Hepatocyte (in vitro differentiated cells): Measurements from ENCODE around the gene F13A1. TPM values are rescaled to one million over a fixed set of nuclear protein-coding genes. Genes with fewer than 3 reads are reported as not detected.

Experiments
- DNase-seq: peaks from one replicate; pipeline ENCODE4 v3.0.0-alpha.2; 2016; ENCODE audit warnings: low spot score
- H2AFZ ChIP-seq: fragments of 200-600 bp; sonication (generic); 2 replicates; pipeline ENCODE4 v1.6.0; 2016; ENCODE audit warnings: antibody characterized with exemption, mild to moderate bottlenecking
- H3K27ac ChIP-seq: fragments of 200-600 bp; sonication (generic); 2 replicates; pipeline ENCODE4 v1.5.1; 2016; ENCODE audit warnings: mild to moderate bottlenecking
- H3K27me3 ChIP-seq: fragments of 200-600 bp; sonication (generic); 2 replicates; pipeline ENCODE4 v1.6.1; 2016
- H3K36me3 ChIP-seq: fragments of 200-600 bp; sonication (generic); replicated peaks from 2 replicates; pipeline ENCODE4 v1.5.1; 2016; ENCODE audit warnings: low read depth; ENCODE audit not compliant: insufficient read depth
- H3K4me1 ChIP-seq: fragments of 200-600 bp; sonication (generic); 2 replicates; pipeline ENCODE4 v1.5.1; 2016; ENCODE audit warnings: mild to moderate bottlenecking, moderate library complexity; ENCODE audit not compliant: insufficient read depth
- H3K4me2 ChIP-seq: fragments of 200-600 bp; sonication (generic); 2 replicates; pipeline ENCODE4 v1.6.0; 2016
- H3K4me3 ChIP-seq: fragments of 200-600 bp; sonication (generic); 2 replicates; pipeline ENCODE4 v1.5.1; 2016; ENCODE audit warnings: mild to moderate bottlenecking
- H3K79me2 ChIP-seq: fragments of 200-600 bp; sonication (generic); 2 replicates; pipeline ENCODE4 v1.6.0; 2017; ENCODE audit warnings: mild to moderate bottlenecking
- H3K9me2 ChIP-seq: fragments of 200-600 bp; sonication (generic); replicated peaks from 2 replicates; pipeline ENCODE4 v1.6.0; 2017; ENCODE audit warnings: mild to moderate bottlenecking; ENCODE audit not compliant: insufficient read depth
- H3K9me3 ChIP-seq: fragments of 200-600 bp; sonication (generic); 2 replicates; pipeline ENCODE4 v1.5.1; 2016; ENCODE audit warnings: low read depth, mild to moderate bottlenecking
- H4K20me1 ChIP-seq: fragments of 200-600 bp; sonication (generic); 2 replicates; pipeline ENCODE4 v1.6.0; 2016; ENCODE audit warnings: mild to moderate bottlenecking; ENCODE audit not compliant: insufficient read depth, poor library complexity, severe bottlenecking
- CTCF ChIP-seq: fragments of 200-600 bp; sonication (generic); IDR thresholded peaks from 2 replicates; pipeline ENCODE4 v1.5.1; 2016; ENCODE audit warnings: antibody characterized with exemption, mild to moderate bottlenecking; ENCODE audit not compliant: poor library complexity
- EZH2 ChIP-seq: fragments of 200-600 bp; sonication (generic); IDR thresholded peaks from 2 replicates; pipeline ENCODE4 v1.6.1; 2016; ENCODE audit warnings: antibody characterized with exemption, mild to moderate bottlenecking, borderline replicate concordance
- EZH2phosphoT487 ChIP-seq: fragments of 200-600 bp; sonication (generic); IDR thresholded peaks from one replicate; pipeline ENCODE4 v1.6.1; 2018; ENCODE audit warnings: antibody characterized with exemption, mild to moderate bottlenecking, low read depth, moderate library complexity; ENCODE audit not compliant: unreplicated experiment, severe bottlenecking
- WGBS: methylation state at CpG from one replicate; pipeline ENCODE4 v1.1.6; 2016; ENCODE audit warnings: low lambda C conversion rate; ENCODE audit errors: missing lambda C conversion rate; 5-methylcytosine and 5-hydroxymethylcytosine counted together
- polyA plus RNA-seq: library from polyadenylated mRNA; unstranded; fragments of >200 nt; fragmentation: Nextera tagmentation; extraction: Ambion mirVana; gene quantifications from 2 replicates; pipeline ENCODE4 v1.2.1, GENCODE V29; 2016
- total RNA-seq: library from RNA; depleted of rRNA; stranded (reverse); fragments of >200 nt; gene quantifications from 2 replicates; pipeline ENCODE4 v1.2.3, GENCODE V29; 2014

The F13A1 gene
- total and polyA plus RNA-seq, 2 experiments from 2014 or later: 3.7 to 8.5 TPM

- Histone ChIP-seq H3K27me3 (no peaks in the 10 kb centered on the region), H3K4me2 (no peak overlapping the region), H3K36me3 (no peaks in the 10 kb centered on the region), H3K4me3 (no peak overlapping the region), H3K27ac (no peak overlapping the region), H3K9me3 (no peaks in the 10 kb centered on the region), H3K4me1 (no peaks in the 10 kb centered on the region), H3K9me2 (no peaks in the 10 kb centered on the region), H4K20me1 (no peaks in the 10 kb centered on the region), H2AFZ (no peak overlapping the region), H3K79me2 (no peaks in the 10 kb centered on the region)
- no peak for DNase-seq
- TF ChIP-seq EZH2phosphoT487 (no peak), EZH2 (no peak), CTCF (no peak)
- 72% methylated on average over 4 of the region's 4 CpGs for WGBS
These were observed 119.3 kb downstream of the F13A1 start for GRCh38 chr6:6201200-6201599.

GRCh38 chr6:6199678-6200077 lies 120.8 kb downstream of the F13A1 start:
- H3K4me3 ChIP-seq: no peak overlapping the region
- H3K4me1 ChIP-seq: no peaks in the 10 kb centered on the region
- WGBS: 82% methylated on average over 3 of the region's 3 CpGs
- H3K4me2 ChIP-seq: no peak overlapping the region
- H2AFZ ChIP-seq: no peak overlapping the region
- no peak overlapping the region for H3K27ac ChIP-seq
- TF ChIP-seq CTCF (no peak), EZH2 (no peak), EZH2phosphoT487 (no peak)
- DNase-seq: no peak
- no peaks in the 10 kb centered on the region for H3K9me3 ChIP-seq
- no peaks in the 10 kb centered on the region for H3K79me2 ChIP-seq
- no peaks in the 10 kb centered on the region for H3K9me2 ChIP-seq
- no peaks in the 10 kb centered on the region for H4K20me1 ChIP-seq
- no peaks in the 10 kb centered on the region for H3K27me3 ChIP-seq
- H3K36me3 ChIP-seq: no peaks in the 10 kb centered on the region

GRCh38 chr6:6196762-6197161 lies 123.7 kb downstream of the F13A1 start:
- Histone ChIP-seq H3K27me3 (no peaks in the 10 kb centered on the region), H2AFZ (no peak overlapping the region), H3K9me2 (no peaks in the 10 kb centered on the region), H3K36me3 (no peaks in the 10 kb centered on the region), H3K9me3 (no peaks in the 10 kb centered on the region), H3K4me3 (no peak overlapping the region), H3K4me1 (no peaks in the 10 kb centered on the region), H4K20me1 (no peaks in the 10 kb centered on the region), H3K27ac (no peak overlapping the region), H3K79me2 (no peaks in the 10 kb centered on the region), H3K4me2 (no peak overlapping the region)
- no peak for DNase-seq
- WGBS: 65% methylated on average over 3 of the region's 3 CpGs
- TF ChIP-seq EZH2: no peak
- TF ChIP-seq CTCF: no peak
- TF ChIP-seq EZH2phosphoT487: no peak

GRCh38 chr6:6195080-6195479 lies 125.4 kb downstream of the F13A1 start:
- H3K79me2 ChIP-seq: no peaks in the 10 kb centered on the region
- 89% methylated on average over 1 of the region's 1 CpG for WGBS
- H3K36me3 ChIP-seq: no peaks in the 10 kb centered on the region
- no peak for TF ChIP-seq EZH2
- TF ChIP-seq EZH2phosphoT487: no peak
- TF ChIP-seq CTCF: no peak
- no peaks in the 10 kb centered on the region for H4K20me1 ChIP-seq
- no peak overlapping the region for H3K4me2 ChIP-seq
- H3K4me3 ChIP-seq: no peak overlapping the region
- no peaks in the 10 kb centered on the region for H3K27me3 ChIP-seq
- H2AFZ ChIP-seq: no peak overlapping the region
- no peak for DNase-seq
- H3K9me3 ChIP-seq: no peaks in the 10 kb centered on the region
- H3K9me2 ChIP-seq: no peaks in the 10 kb centered on the region
- H3K4me1 ChIP-seq: no peaks in the 10 kb centered on the region
- H3K27ac ChIP-seq: no peak overlapping the region
